ENCODE data around the gene ADGRA3.

- peak; percentile 49 for TF ChIP-seq CTCF (IDR thresholded peaks at IDR 0.05; ENCODE audit: poor library complexity, severe bottlenecking)
- TF ChIP-seq POLR2AphosphoS5 (IDR thresholded peaks at IDR 0.05): no peak
Measured at GRCh38 chr4:22434895-22435294, 81.0 kb downstream of the ADGRA3 start.
